PC-3 (cell line): Measurements from ENCODE around the gene LAMC2. TPM values are rescaled to one million over a fixed set of nuclear protein-coding genes. Genes with fewer than 3 reads are reported as not detected.
"Not testable (repeated sequence)": the region's sequence is repeated elsewhere in the genome, so short reads cannot be mapped to it uniquely, and the experiment has no call there.

Source experiments
- ATAC-seq: fragments of 200-7000 bp; cut with Tn5 transposase; 2 replicates; pipeline ENCODE4 v1.9.1; 2020; ENCODE audit warnings: mild to moderate bottlenecking, moderate library complexity
- BruUV-seq: library from RNA; stranded (reverse); fragments of 400-500 nt; replicated peaks from 2 replicates; lab custom pipeline; 2021; lab: Mats Ljungman, UMichigan
- CTCF ChIA-PET: fragments of 300-600 bp; sonication (Branson Sonifier 250); formaldehyde crosslinking; loops from one replicate; lab custom pipeline; 2022; ENCODE audit warnings: antibody characterized with exemption; lab: Charles Lee
- POLR2A ChIA-PET: fragments of 300-600 bp; sonication (Branson Sonifier 250); formaldehyde crosslinking; loops from one replicate; lab custom pipeline; 2022; ENCODE audit warnings: antibody characterized with exemption; ENCODE audit not compliant: unreplicated experiment; lab: Charles Lee
- DNase-seq: peaks from one replicate; pipeline ENCODE4 v3.0.0-alpha.2; 2015
- H2AFZ ChIP-seq: fragments of 300-600 bp; sonication (generic); 2 replicates; pipeline ENCODE4 v1.6.0; 2016; ENCODE audit warnings: antibody characterized with exemption, low read length
- H3F3A ChIP-seq: fragments of 300-600 bp; sonication (generic); one replicate; pipeline ENCODE4 v1.6.0; 2017; ENCODE audit warnings: antibody characterized with exemption, low read length, control low read depth, mild to moderate bottlenecking; ENCODE audit not compliant: unreplicated experiment
- H3K27ac ChIP-seq: fragments of 300-600 bp; sonication (generic); 2 replicates; pipeline ENCODE4 v1.5.1; 2016; ENCODE audit warnings: mild to moderate bottlenecking, low read length
- H3K27me3 ChIP-seq: fragments of 300-600 bp; sonication (generic); 2 replicates; pipeline ENCODE4 v1.6.1; 2016; ENCODE audit warnings: low read length, mixed read lengths
- H3K36me3 ChIP-seq: fragments of 300-600 bp; sonication (generic); 2 replicates; pipeline ENCODE4 v1.6.1; 2016; ENCODE audit warnings: low read depth, mixed run types, low read length, mixed read lengths
- H3K4me1 ChIP-seq: fragments of 300-600 bp; sonication (generic); 2 replicates; pipeline ENCODE4 v1.5.1; 2016; ENCODE audit warnings: low read length; ENCODE audit not compliant: insufficient read depth
- H3K4me2 ChIP-seq: fragments of 300-600 bp; sonication (generic); 2 replicates; pipeline ENCODE4 v1.6.0; 2016; ENCODE audit warnings: low read length
- H3K4me3 ChIP-seq: fragments of 300-600 bp; sonication (generic); 2 replicates; pipeline ENCODE4 v1.5.1; 2016; ENCODE audit warnings: mild to moderate bottlenecking, low read length, mixed read lengths
- H3K79me2 ChIP-seq: fragments of 300-600 bp; sonication (generic); 2 replicates; pipeline ENCODE4 v1.6.1; 2017; ENCODE audit warnings: low read length, mixed read lengths
- H3K9ac ChIP-seq: fragments of 300-600 bp; sonication (generic); 2 replicates; pipeline ENCODE4 v1.6.0; 2016; ENCODE audit warnings: mild to moderate bottlenecking, low read length
- H3K9me2 ChIP-seq: fragments of 300-600 bp; sonication (generic); replicated peaks from 2 replicates; pipeline ENCODE4 v1.6.1; 2016; ENCODE audit warnings: mixed run types, low read length, mixed read lengths
- H3K9me3 ChIP-seq: fragments of 300-600 bp; sonication (generic); 2 replicates; pipeline ENCODE4 v1.6.1; 2016; ENCODE audit warnings: low read length, mixed read lengths
- H4K20me1 ChIP-seq: fragments of 300-600 bp; sonication (generic); 2 replicates; pipeline ENCODE4 v1.6.1; 2016; ENCODE audit warnings: low read length, mixed read lengths
- EZH2 ChIP-seq: fragments of 300-600 bp; sonication (generic); IDR thresholded peaks from one replicate; pipeline ENCODE4 v1.6.1; 2017; ENCODE audit warnings: antibody characterized with exemption, mild to moderate bottlenecking, low read length; ENCODE audit not compliant: unreplicated experiment
- EZH2phosphoT487 ChIP-seq: fragments of 300-600 bp; sonication (generic); IDR thresholded peaks from 2 replicates; pipeline ENCODE4 v1.6.1; 2018; ENCODE audit warnings: mild to moderate bottlenecking, antibody characterized with exemption, low read length, borderline replicate concordance
- intact Hi-C: fragments of 100-400 bp; cut with micrococcal nuclease; formaldehyde crosslinking; loops from 2 replicates; pipeline ENCODE4 v1.9.0; 2023
- total RNA-seq: library from RNA; depleted of rRNA; stranded (reverse); fragments of >200 nt; gene quantifications from 2 replicates; pipeline ENCODE4 v1.2.3, GENCODE V29; 2014
- TF ChIP-seq, protein P1 (sequence below): fragments of 300-600 bp; sonication (generic); conservative IDR thresholded peaks from 2 replicates; pipeline ENCODE4 v1.5.1; 2017; ENCODE audit warnings: antibody characterized with exemption, low read depth, mild to moderate bottlenecking, low read length

Gene LAMC2
- total RNA-seq, 1 experiment from 2014 or later = 105 TPM

DNA sequence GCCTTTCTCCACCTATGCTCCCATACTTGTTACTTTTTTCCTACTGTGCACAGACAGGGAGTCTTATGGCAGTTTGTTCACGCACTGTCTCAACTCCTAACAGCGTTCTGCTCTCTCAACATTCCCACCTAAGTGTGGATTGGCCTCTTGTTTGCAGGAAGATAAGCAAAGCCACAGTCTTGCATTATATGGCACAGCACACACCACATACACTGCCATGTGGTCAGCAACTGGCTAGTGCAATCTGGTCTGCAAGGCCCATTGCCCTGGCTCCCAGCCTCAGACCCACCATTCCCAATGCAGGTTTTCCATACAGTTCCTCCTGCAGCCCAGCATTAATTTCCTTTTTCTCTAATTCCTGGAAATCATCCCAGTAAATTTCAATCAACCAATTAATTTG is 38.3 kb upstream of the LAMC2 start:
- Histone ChIP-seq H3K27me3 (no peaks in the 10 kb centered on the region), H3K9ac (no peak overlapping the region), H4K20me1 (no peaks in the 10 kb centered on the region), H3K4me1 (no peaks in the 10 kb centered on the region), H2AFZ (no peak overlapping the region), H3K9me2 (no peaks in the 10 kb centered on the region), H3K36me3 (peaks cover 9% of the 10 kb centered on the region; the same call in 1 of the 2 replicates), H3F3A (no peaks in the 10 kb centered on the region), H3K4me3 (no peak overlapping the region), H3K9me3 (no peaks in the 10 kb centered on the region), H3K4me2 (no peak overlapping the region), H3K79me2 (no peaks in the 10 kb centered on the region), H3K27ac (no peak overlapping the region)
- CTCF ChIA-PET = no interaction called here
- no peak for TF ChIP-seq EZH2phosphoT487
- TF ChIP-seq, protein P1, sequence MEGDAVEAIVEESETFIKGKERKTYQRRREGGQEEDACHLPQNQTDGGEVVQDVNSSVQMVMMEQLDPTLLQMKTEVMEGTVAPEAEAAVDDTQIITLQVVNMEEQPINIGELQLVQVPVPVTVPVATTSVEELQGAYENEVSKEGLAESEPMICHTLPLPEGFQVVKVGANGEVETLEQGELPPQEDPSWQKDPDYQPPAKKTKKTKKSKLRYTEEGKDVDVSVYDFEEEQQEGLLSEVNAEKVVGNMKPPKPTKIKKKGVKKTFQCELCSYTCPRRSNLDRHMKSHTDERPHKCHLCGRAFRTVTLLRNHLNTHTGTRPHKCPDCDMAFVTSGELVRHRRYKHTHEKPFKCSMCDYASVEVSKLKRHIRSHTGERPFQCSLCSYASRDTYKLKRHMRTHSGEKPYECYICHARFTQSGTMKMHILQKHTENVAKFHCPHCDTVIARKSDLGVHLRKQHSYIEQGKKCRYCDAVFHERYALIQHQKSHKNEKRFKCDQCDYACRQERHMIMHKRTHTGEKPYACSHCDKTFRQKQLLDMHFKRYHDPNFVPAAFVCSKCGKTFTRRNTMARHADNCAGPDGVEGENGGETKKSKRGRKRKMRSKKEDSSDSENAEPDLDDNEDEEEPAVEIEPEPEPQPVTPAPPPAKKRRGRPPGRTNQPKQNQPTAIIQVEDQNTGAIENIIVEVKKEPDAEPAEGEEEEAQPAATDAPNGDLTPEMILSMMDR = no peak
- TF ChIP-seq EZH2 = no peak
- DNase-seq (no peak), ATAC-seq (no peak)
- BruUV-seq = no TSS peak
- intact Hi-C loops = no loop called here
- POLR2A ChIA-PET = no interaction called here

DNA sequence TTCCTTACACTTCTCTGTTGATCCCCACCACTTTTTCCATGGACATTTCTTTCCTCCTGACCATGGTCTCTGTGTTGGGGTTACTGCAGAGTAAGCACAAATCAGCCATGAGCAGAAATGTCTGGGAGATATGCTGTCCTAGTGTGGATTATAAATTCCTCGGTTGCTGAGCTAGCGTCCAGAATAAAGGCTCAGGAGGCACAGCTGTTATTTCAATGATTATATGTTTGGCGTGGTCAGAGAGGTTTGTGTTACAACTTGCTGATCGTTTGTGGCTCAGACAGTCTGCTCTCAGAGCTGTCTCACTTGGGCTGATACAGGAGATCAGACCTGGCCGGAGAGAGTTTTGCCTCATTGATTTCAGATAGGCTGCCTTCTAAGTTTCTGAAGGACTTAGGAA is 37.5 kb upstream of the LAMC2 start:
- no peak overlapping the region for H3K9ac ChIP-seq
- H3K4me3 ChIP-seq = no peak overlapping the region
- no peaks in the 10 kb centered on the region for H3K9me3 ChIP-seq
- H3K27ac ChIP-seq = no peak overlapping the region
- H3K4me1 ChIP-seq = no peaks in the 10 kb centered on the region
- H3F3A ChIP-seq = no peaks in the 10 kb centered on the region
- CTCF ChIA-PET = no interaction called here
- ATAC-seq (no peak), DNase-seq (no peak)
- no peak overlapping the region for H3K4me2 ChIP-seq
- no peaks in the 10 kb centered on the region for H3K79me2 ChIP-seq
- no peaks in the 10 kb centered on the region for H3K9me2 ChIP-seq
- no TSS peak for BruUV-seq
- TF ChIP-seq EZH2 = no peak
- TF ChIP-seq, protein P1 = no peak
- no peak for TF ChIP-seq EZH2phosphoT487
- H3K27me3 ChIP-seq = no peaks in the 10 kb centered on the region
- H2AFZ ChIP-seq = no peak overlapping the region
- no peaks in the 10 kb centered on the region for H4K20me1 ChIP-seq
- intact Hi-C loops = no loop called here
- H3K36me3 ChIP-seq = peaks cover 4% of the 10 kb centered on the region; the same call in 1 of the 2 replicates
- POLR2A ChIA-PET = no interaction called here

- no peak overlapping the region for H3K4me3 ChIP-seq
- H3K4me1 ChIP-seq = no peaks in the 10 kb centered on the region
- BruUV-seq = no TSS peak
- no peak overlapping the region for H3K27ac ChIP-seq
- no peak for TF ChIP-seq EZH2phosphoT487
- TF ChIP-seq EZH2 = no peak
- TF ChIP-seq, protein P1 = no peak
- ATAC-seq (no peak), DNase-seq (no peak)
- ChIA-PET CTCF (no interaction called here), POLR2A (no interaction called here)
- H3K9me3 ChIP-seq = no peaks in the 10 kb centered on the region
- peaks cover 4% of the 10 kb centered on the region; the same call in 1 of the 2 replicates for H3K36me3 ChIP-seq
- no peaks in the 10 kb centered on the region for H4K20me1 ChIP-seq
- intact Hi-C loops = no loop called here
- no peaks in the 10 kb centered on the region for H3F3A ChIP-seq
- no peaks in the 10 kb centered on the region for H3K79me2 ChIP-seq
- no peaks in the 10 kb centered on the region for H3K27me3 ChIP-seq
- H3K9ac ChIP-seq = no peak overlapping the region
- no peak overlapping the region for H3K4me2 ChIP-seq
- H2AFZ ChIP-seq = no peak overlapping the region
- H3K9me2 ChIP-seq = no peaks in the 10 kb centered on the region
Measured at GRCh38 chr1:183149273-183149672, 36.8 kb upstream of the LAMC2 start.

DNA sequence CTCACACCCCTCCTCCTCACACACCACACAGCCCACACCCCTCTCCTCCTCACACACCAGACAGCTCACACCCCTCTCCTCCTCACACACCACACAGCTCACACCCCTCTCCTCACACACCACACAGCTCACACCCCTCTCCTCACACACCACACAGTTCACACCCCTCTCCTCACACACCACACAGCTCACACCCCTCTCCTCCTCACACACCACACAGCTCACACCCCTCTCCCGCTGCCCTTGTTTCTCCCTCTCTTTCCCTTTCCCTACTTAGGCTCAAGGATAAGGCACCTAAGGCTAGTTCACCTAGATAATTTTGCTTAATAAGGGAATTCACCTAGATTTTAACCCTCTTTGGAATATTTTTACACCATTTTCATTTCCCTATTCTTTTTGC is 36.0 kb upstream of the LAMC2 start:
- H3K4me3 ChIP-seq, H3F3A ChIP-seq, intact Hi-C loops, H4K20me1 ChIP-seq, ATAC-seq, H3K79me2 ChIP-seq, H3K27ac ChIP-seq, POLR2A ChIA-PET, CTCF ChIA-PET, DNase-seq, H3K9me2 ChIP-seq, H3K27me3 ChIP-seq, H2AFZ ChIP-seq, BruUV-seq, H3K36me3 ChIP-seq, H3K4me1 ChIP-seq, H3K9ac ChIP-seq, H3K4me2 ChIP-seq, H3K9me3 ChIP-seq: not testable (repeated sequence)
